BJ (cell line): ENCODE data around the gene ST3GAL2. TPM values are rescaled to one million over a fixed set of nuclear protein-coding genes. Genes with fewer than 3 reads are reported as not detected.

Source experiments
- CTCF ChIA-PET: fragments of 350-600 bp; formaldehyde crosslinking; extraction: SDS; loops from one replicate; lab custom pipeline; 2021; ENCODE audit warnings: antibody characterized with exemption, inconsistent platforms; lab: Yijun Ruan, JAX
- POLR2A ChIA-PET: fragments of 300-600 bp; sonication (Branson Sonifier 250); formaldehyde crosslinking; extraction: SDS; loops from one replicate; lab custom pipeline; 2021; ENCODE audit warnings: antibody characterized with exemption; lab: Charles Lee
- DNase-seq: peaks from one replicate; pipeline ENCODE4 v3.0.0-alpha.2; 2011; ENCODE audit warnings: low read depth
- H3K27me3 ChIP-seq: 2 replicates; pipeline ENCODE4 v1.6.0; 2011; ENCODE audit warnings: low read length; ENCODE audit not compliant: control insufficient read depth, insufficient read depth
- H3K36me3 ChIP-seq: 2 replicates; pipeline ENCODE4 v1.5.1; 2011; ENCODE audit warnings: low read length; ENCODE audit not compliant: control insufficient read depth, insufficient read depth
- H3K4me3 ChIP-seq: 2 replicates; pipeline ENCODE4 v1.5.1; 2011; ENCODE audit warnings: low read depth, mild to moderate bottlenecking, control low read depth, low read length
- CTCF ChIP-seq: IDR thresholded peaks from 2 replicates; pipeline ENCODE4 v1.5.1; 2011; ENCODE audit warnings: low read depth, mild to moderate bottlenecking, control low read depth, inconsistent platforms, low read length, moderate library complexity; ENCODE audit not compliant: insufficient read depth
- polyA plus RNA-seq: library from polyadenylated mRNA; depleted of rRNA; stranded (reverse); fragments of >200 nt; gene quantifications from 2 replicates; pipeline ENCODE4 v1.2.3, GENCODE V29; 2011

ST3GAL2 gene
- polyA plus RNA-seq, 1 experiment, result 24.7 TPM

- H3K36me3 ChIP-seq, result peaks cover 5% of the 10 kb centered on the region
- ChIA-PET POLR2A (no interaction called here), CTCF (interaction anchor here (0.6 to 1.4 kb wide), 2 partner anchors 17 to 122 kb away, joined by 3 read pairs; no protein-coding TSS in a partner anchor)
- no peaks in the 10 kb centered on the region for H3K27me3 ChIP-seq
- no peak for DNase-seq
- no peak for TF ChIP-seq CTCF
- no peak overlapping the region for H3K4me3 ChIP-seq
These were observed 34.0 kb upstream of the ST3GAL2 start for GRCh38 chr16:70472786-70473433.

GRCh38 chr16:70470927-70471341 is 32.0 kb upstream of the ST3GAL2 start:
- H3K27me3 ChIP-seq, result no peaks in the 10 kb centered on the region
- ChIA-PET POLR2A (interaction anchor here (0.6 kb wide), 1 partner anchor 88 kb away, joined by 6 read pairs; no protein-coding TSS in a partner anchor), CTCF (interaction anchor here (0.7 to 1.5 kb wide), 10 partner anchors 10 to 111 kb away, joined by 3 to 8 read pairs (median 3); partner anchors contain the start of gene FCSK)
- no peak overlapping the region for H3K4me3 ChIP-seq
- H3K36me3 ChIP-seq, result peaks cover 5% of the 10 kb centered on the region
- peak; percentile 53 for TF ChIP-seq CTCF
- no peak for DNase-seq

DNA sequence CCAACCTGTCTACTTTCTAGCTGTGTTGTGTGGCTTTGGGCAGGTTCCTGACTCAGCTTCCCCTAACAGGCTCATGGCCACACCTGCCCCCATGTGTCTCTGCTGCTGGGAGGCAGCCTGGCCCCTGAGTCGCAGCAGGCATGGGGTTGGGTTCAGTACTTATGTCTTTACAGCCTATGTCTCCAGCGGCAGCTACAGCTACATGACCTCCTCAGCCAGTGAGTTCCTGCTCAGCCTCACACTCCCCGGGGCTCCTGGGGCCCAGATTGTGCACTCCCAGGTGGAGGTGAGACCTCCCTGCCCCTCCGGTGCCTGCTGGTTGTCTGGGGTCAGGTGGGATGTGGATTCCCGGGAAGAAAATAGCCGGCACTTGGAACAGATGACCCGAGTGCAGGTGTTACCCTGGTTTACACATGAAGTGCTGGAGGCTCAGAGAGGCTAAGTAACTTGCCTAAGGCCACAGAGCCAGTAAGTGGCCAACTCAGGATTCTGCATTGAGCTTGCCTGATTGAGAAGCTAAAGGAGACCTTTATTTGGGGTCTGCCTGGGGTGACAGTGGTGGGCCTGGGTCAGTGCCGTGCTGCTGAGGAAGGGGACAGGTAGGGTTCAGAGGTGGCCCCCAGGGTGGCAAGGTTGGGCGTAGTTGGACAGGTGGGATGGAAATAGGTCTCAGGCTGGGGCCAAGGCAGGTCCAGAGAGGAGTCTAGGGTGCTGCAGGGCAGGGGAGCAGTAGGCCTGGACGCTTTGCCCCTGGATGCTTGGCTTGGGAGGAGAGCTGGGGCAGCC is 31.4 kb upstream of the ST3GAL2 start:
- ChIA-PET POLR2A (no interaction called here), CTCF (interaction anchor here (0.8 to 1.5 kb wide), 8 partner anchors 10 to 110 kb away, joined by 3 to 8 read pairs (median 4); partner anchors contain the start of gene FCSK)
- peaks cover 4% of the 10 kb centered on the region for H3K36me3 ChIP-seq
- H3K4me3 ChIP-seq, result no peak overlapping the region
- DNase-seq, result no peak
- TF ChIP-seq CTCF, result no peak
- no peaks in the 10 kb centered on the region for H3K27me3 ChIP-seq

DNA sequence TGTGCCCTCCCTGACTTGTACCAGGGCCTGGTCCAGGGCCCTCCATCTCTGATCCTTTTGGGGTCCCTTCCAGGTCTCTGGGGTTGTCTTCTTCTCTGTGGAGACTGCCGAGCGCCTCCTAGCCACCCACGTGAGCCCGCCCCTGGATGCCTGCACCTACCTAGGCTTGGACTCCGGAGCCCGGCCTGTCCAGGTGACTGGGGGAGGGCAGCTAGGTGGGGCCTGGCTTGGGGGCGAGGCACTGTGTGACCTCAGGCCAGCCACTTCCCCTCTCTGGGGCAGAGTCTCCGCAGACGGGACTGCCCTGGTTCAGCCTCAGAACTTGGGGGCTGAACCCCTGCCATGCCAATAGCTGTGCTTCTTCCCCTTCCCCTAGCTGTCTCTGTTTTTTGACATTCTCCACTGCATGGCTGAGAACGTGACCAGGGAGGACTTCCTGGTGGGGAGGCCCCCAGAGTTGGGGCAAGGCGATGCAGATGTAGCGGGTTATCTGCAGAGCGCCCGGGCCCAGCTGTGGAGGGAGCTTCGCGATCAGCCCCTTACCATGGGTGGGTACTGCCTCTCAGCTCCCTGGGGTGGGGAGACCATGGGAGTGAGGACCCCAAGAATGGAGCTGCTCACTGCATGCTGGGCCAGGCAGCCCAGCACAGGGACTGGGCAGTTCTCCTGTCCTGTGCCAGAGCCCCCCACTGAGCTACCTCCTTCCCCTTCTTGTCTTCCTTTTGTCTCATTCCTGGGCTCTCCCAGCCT is 30.1 kb upstream of the ST3GAL2 start:
- Histone ChIP-seq H3K27me3 (no peaks in the 10 kb centered on the region), H3K4me3 (no peak overlapping the region), H3K36me3 (peaks cover 5% of the 10 kb centered on the region)
- POLR2A ChIA-PET, result no interaction called here
- no peak for TF ChIP-seq CTCF
- no peak for DNase-seq
- CTCF ChIA-PET, result no interaction called here
